GM19395 (cell line): ENCODE results near the gene SCRG1.

Experiments
- ATAC-seq: cut with Tn5 transposase; IDR thresholded peaks from one replicate; pipeline ENCODE4 v1.9.1; 2021; ENCODE audit warnings: mild to moderate bottlenecking, moderate library complexity; ENCODE audit not compliant: unreplicated experiment

SCRG1 gene

GRCh38 chr4:173398779-173399415 lies at the start of gene SCRG1:
TSS of gene SCRG1 (minus strand) at chr4:173399116. CDS start at chr4:173391414, 7,702 bp downstream.
- ATAC-seq = no peak

DNA sequence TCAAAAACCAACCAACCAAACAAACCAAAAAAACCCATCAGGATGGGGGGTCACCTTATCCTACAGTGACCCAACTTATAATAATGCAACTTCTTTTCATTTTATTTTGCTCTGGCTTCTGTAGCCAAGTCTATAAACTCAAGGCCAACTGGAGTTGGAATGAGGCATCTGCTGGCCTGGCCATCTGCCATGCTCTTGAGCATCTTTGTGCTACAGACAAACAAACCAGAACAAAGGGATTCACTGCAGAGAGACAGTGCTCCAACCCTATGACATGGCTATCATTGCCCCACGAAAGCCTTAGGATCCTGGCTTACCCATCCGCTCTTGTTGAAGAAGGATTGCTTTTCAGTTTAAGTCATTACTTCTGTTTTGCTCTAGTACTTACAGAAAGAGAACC lies 49.2 kb upstream of the SCRG1 start:
- ATAC-seq = no peak

DNA sequence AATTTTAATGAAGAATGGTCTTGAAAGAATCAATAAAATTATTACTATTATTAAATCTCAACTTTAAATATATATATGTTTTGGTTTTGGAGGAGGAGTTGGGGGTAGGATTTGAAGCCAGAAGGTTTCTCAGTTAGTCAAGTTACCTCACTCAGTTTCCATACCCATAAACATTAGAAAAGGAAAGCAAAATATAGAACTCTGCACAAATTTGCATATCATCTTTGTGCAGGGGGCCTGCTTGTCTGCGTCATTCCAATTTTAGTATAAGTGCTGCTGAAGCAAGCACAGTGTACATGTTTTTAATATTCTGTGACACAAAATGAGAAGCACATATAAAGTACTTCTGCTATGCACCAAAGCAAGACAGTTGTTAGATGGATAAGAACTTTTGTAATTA lies 47.5 kb upstream of the SCRG1 start:
- ATAC-seq = peak; percentile 93

- ATAC-seq = no peak
Measured at GRCh38 chr4:173443121-173443520, 44.2 kb upstream of the SCRG1 start.

- ATAC-seq = no peak
Measured at GRCh38 chr4:173442223-173442932, 43.5 kb upstream of the SCRG1 start.

DNA sequence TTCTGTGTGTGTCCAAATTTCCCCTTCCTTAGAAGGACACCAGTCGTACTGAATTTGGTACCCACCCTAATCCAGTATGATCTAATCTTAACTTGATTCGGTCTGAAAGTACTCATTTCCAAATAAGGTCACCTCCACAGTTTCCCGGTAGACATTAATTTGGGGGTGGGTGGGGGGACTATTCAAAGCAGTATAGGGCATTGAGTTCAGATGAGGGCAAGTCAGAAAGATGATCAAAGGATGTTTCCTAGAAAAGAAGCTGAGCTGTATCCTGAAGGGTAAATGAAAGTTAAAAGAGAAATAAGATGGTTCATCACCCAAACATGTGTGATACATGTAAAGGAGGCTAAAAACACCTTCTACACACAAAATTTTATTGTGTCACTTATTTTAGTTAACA lies 42.0 kb upstream of the SCRG1 start:
- ATAC-seq = no peak

GRCh38 chr4:173436771-173437265 lies 37.9 kb upstream of the SCRG1 start:
- no peak for ATAC-seq

DNA sequence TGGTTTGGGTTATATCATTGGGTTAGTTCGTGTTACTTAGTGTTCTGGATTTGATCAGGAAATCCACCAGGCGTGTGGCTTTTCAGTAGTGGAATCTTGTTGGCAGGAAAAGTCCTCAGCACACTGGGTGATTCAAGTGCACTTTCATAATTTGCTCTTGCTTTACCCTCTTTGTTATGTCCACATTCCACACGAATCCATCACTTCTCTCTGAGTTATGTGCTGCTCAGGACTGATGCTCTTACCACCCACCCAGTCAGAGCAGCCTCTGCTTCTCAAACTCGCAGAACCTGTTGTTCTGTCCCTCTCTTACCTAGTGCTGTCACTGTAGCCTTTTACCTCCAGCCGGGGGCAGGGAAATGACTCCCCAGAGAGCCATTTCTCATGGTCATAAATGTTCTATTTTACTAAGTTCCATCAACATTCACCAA lies 37.2 kb upstream of the SCRG1 start:
- no peak for ATAC-seq

DNA sequence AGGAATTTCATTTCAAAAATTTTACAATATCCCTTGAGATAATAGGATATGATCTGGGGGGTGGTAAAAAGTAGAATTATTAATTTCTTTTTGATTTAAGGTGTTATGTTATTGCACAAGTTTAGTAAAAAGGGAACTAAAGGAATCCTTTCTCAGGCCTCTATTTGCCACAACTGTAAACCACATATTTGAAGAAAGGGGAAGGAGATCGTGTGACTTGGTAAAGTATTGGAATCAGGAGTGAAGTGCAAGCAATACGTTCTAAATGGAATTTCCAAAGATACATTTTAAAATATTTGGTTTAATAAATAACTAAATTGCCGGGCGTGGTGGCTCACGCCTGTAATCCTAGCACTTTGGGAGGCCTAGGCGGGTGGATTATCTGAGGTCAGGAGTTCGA lies 35.3 kb upstream of the SCRG1 start:
- ATAC-seq = no peak

DNA sequence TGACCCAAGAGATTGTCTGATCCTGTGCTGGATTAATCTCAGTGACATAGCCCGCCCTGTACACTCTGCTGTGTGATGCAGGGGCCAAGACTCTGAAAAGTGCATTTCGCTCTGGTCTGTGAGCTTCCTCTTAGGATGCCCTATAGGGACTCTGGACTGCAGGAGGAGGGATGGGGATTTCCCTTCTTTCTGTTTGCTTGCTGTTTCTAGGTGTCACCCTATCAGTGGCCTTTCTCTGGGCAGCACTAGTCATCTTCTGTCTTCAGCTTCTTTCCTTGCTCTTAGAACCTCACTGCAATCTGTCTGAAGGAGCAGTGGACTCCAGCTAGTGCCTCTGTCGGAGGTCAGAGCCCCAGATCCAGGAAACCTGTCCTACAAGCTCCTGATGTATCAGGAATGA lies 34.5 kb upstream of the SCRG1 start:
- ATAC-seq = no peak

DNA sequence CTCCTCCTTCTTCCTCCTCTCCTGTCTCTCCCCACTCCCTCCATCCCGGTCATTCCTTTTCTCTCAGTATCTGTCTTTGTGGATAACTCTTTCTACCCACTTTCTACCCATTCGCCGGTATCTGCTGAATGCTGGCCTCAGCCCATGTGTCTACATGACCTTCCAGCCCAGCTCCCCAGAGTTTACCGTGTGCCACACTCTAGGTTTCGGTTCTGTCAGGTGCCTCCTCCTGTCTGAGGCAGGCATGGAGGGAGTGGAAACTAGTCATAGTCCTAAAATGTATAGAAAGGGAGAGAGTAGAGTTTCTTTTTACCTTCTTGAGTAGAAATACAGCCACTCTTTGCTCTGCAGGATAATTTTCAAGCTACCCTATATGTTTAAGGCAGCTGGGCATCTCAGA lies 33.5 kb upstream of the SCRG1 start:
- no peak for ATAC-seq

- no peak for ATAC-seq
Measured at GRCh38 chr4:173426064-173426463, 27.1 kb upstream of the SCRG1 start.

DNA sequence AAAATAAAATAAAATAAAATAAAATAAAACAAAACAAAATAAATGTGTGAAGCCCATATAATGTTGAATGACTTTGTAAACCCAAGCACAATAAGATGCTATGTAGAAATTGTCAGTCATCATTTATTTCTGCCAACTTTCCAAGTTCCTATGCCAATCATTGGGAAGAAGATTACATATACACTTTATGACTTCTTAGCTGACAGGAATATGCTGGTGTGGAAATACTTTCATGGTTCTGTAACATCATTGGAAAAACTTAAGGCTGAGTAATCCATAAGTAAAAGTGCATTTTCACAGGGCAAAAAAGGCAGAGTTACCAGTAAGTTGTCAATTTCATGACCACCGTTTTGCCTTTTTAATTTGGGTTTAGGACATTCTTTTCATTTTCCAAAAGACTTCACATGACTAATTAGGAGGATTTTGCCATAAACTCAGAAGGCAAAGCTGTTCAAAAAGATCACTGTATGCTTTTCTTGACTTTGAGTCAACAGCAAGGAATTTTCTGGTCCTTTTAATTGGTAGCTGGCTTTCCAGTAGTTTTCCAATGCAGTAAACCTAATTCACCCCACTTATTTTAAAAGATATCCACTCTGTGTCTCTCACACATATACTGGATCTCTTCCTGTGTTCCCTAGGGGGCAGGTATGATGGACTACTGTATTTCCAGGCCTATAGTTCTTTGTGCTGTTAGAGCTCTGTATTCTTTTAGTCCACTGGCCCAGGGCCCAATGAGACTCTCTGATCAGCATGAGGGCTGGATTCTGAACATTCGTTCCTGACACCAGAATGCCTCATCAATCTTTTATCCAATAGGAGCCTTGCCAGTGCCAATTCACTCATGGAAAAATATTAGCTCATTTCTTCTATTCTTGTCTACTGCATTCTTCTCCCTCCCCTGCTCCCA lies 26.2 kb upstream of the SCRG1 start:
- no peak for ATAC-seq

GRCh38 chr4:173420801-173421200 lies 21.9 kb upstream of the SCRG1 start:
- no peak for ATAC-seq

DNA sequence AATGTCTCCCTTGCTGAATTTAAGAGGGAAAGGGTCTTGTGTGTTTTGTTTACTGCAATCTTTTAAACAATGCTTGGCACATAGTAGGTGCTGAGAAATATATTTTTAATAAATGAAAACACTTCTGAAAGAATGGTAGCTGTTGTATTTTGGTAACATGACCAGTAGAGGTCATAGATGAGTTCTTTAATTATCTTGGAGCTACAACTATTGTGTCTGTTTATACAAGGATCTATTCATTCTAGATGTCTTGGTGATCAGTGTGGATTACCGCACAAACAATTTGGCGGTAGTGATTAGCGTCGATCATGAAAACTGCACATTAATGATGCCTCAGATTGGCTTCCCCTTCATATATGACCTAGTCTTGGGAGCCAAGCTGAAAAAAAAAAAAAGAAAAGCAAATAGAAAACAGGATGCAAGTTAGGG lies 21.4 kb upstream of the SCRG1 start:
- ATAC-seq = peak; percentile 53

GRCh38 chr4:173418639-173419038 lies 19.7 kb upstream of the SCRG1 start:
- ATAC-seq = no peak

GRCh38 chr4:173417833-173418232 lies 18.9 kb upstream of the SCRG1 start:
- no peak for ATAC-seq

- no peak for ATAC-seq
Measured at GRCh38 chr4:173415885-173416653, 17.2 kb upstream of the SCRG1 start.

DNA sequence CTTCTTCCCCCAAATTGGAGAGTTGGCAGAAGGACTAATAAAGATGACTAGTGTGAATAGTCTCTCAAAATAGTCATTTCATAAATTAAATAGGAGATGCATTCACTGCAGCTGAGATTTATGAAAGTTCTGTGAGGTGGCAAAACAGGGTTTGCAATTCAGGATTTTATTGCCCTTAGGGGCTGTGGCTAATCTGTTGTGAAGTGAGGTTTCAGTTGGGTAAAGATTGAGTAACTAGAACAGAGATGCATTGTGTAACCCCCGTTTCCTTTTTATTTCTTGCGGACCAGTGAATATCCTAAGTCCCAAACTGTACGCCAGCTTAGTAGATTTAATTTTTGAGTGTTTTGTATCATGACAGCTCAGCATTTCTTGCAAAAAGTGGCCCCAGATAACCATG lies 16.2 kb upstream of the SCRG1 start:
- ATAC-seq = no peak

DNA sequence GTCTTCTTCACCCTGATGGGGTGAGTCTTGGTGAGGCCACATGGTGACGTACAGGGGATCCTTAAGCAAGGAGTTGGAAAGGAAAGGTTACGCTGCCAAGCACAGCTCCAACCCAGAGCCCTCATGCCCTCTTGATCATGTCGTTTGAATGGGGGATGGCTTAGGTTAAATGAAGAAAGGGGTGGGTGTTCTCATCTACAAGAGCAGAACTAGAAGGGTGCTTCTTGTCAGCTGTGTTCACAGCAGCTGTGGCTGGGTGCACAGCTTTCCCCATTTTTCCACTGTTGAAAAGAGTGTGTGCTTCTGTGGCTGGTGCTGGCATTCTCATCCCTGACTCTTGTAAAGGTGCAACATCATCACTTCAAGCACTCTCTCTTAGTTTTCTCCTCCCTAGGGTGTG lies 15.5 kb upstream of the SCRG1 start:
- ATAC-seq = no peak

GRCh38 chr4:173413036-173413435 lies 14.1 kb upstream of the SCRG1 start:
- ATAC-seq = no peak
